K562 (cell line): ENCODE measurements around the gene VIM. TPM values are rescaled to one million over a fixed set of nuclear protein-coding genes. Genes with fewer than 3 reads are reported as not detected.
A peak's percentile ranks its signal among the peaks of the same experiment; 100 is the strongest.

Experiments
- BRF1 ChIP-seq: IDR thresholded peaks from 3 replicates; pipeline ENCODE4 v1.6.1; 2011; ENCODE audit warnings: borderline replicate concordance, mild to moderate bottlenecking; ENCODE audit not compliant: insufficient read length; ENCODE audit errors: extremely low read depth
- CREB1 ChIP-seq, 2 experiments: sonication (generic) in 1 of 2; formaldehyde crosslinking in 1 of 2; IDR thresholded peaks; 2 replicates each; pipeline versions ENCODE4 v1.6.1 to v1.8.0; 2012 to 2022; ENCODE audit warnings: inconsistent platforms in 1 of 2, mild to moderate bottlenecking in 1 of 2, missing genetic modification reagents in 1 of 2, moderate library complexity in 1 of 2
- CTCFL ChIP-seq: IDR thresholded peaks from 2 replicates; pipeline ENCODE4 v1.6.1; 2011; ENCODE audit warnings: borderline replicate concordance, low read depth, mild to moderate bottlenecking, moderate library complexity, low read length; ENCODE audit not compliant: insufficient read depth, poor library complexity, severe bottlenecking
- FOXO4 ChIP-seq: fragments of 450-650 bp; formaldehyde crosslinking; IDR thresholded peaks from 2 replicates; pipeline ENCODE4 v1.4.0; 2020; ENCODE audit warnings: mild to moderate bottlenecking, moderate library complexity
- HNRNPUL1 ChIP-seq: fragments of 200-400 bp; formaldehyde crosslinking; IDR thresholded peaks from 2 replicates; pipeline ENCODE4 v1.6.1; 2017; ENCODE audit warnings: low read length
- HOXB6 ChIP-seq: fragments of 250-450 bp; sonication (Bioruptor Pico); IDR thresholded peaks from 2 replicates; pipeline ENCODE4 v1.5.1; 2022; ENCODE audit warnings: mild to moderate bottlenecking, borderline replicate concordance
- JUN ChIP-seq, 2 experiments: sonication (generic) in 1 of 2; formaldehyde crosslinking in 1 of 2; IDR thresholded peaks; 2 replicates each; pipeline versions ENCODE4 v1.6.1 to v1.8.0; 2012 to 2022; ENCODE audit warnings: borderline replicate concordance in 2 of 2, mild to moderate bottlenecking in 2 of 2, improper control_type of control experiment in 1 of 2, low read depth in 1 of 2, low read length in 1 of 2, missing genetic modification reagents in 1 of 2
- MAX ChIP-seq: sonication (generic); formaldehyde crosslinking; IDR thresholded peaks from 2 replicates; pipeline ENCODE4 v1.9.0; 2022; ENCODE audit warnings: mild to moderate bottlenecking, missing genetic modification reagents
- MCM3 ChIP-seq: fragments of 450-650 bp; IDR thresholded peaks from 2 replicates; pipeline ENCODE4 v1.6.1; 2016
- MEF2D ChIP-seq: conservative IDR thresholded peaks from 2 replicates; pipeline ENCODE4 v1.6.1; 2016; ENCODE audit warnings: low read depth, missing genetic modification characterization, missing compliant biosample characterization
- NCOA1 ChIP-seq: fragments of 450-650 bp; IDR thresholded peaks from 2 replicates; pipeline ENCODE4 v1.6.1; 2016; ENCODE audit warnings: low read depth
- NRF1 ChIP-seq, 2 experiments: fragments of 450-650 bp; IDR thresholded peaks in 1 of 2; conservative IDR thresholded peaks in 1 of 2; 2 replicates each; pipeline ENCODE4 v1.6.1; 2014; ENCODE audit warnings: mild to moderate bottlenecking in 2 of 2
- PHF8 ChIP-seq: fragments of 200-600 bp; sonication (generic); IDR thresholded peaks from 2 replicates; pipeline ENCODE4 v1.6.1; 2012; ENCODE audit warnings: mixed run types, mild to moderate bottlenecking, inconsistent platforms, low read length, moderate library complexity, borderline replicate concordance
- PKNOX1 ChIP-seq: fragments of 450-650 bp; IDR thresholded peaks from 2 replicates; pipeline ENCODE4 v1.6.1; 2016
- POLR2B ChIP-seq: fragments of 450-650 bp; IDR thresholded peaks from 2 replicates; pipeline ENCODE4 v1.6.1; 2018; ENCODE audit warnings: low read depth; ENCODE audit not compliant: partially characterized antibody
- SIRT6 ChIP-seq: IDR thresholded peaks from one replicate; pipeline ENCODE4 v1.6.1; 2012; ENCODE audit warnings: low read depth, mild to moderate bottlenecking, control low read depth, inconsistent platforms, low read length, moderate library complexity
- SNAPC5 ChIP-seq: fragments of 250-450 bp; sonication (Bioruptor Pico); IDR thresholded peaks from 2 replicates; pipeline ENCODE4 v1.8.0; 2021; ENCODE audit warnings: moderate library complexity, mild to moderate bottlenecking, inconsistent platforms
- SRSF3 ChIP-seq: fragments of 200-400 bp; formaldehyde crosslinking; IDR thresholded peaks from 2 replicates; pipeline ENCODE4 v1.6.1; 2016; ENCODE audit warnings: mild to moderate bottlenecking, low read length, moderate library complexity; ENCODE audit not compliant: insufficient read depth
- TRIM28 ChIP-seq: fragments of 450-650 bp; IDR thresholded peaks from 2 replicates; pipeline ENCODE4 v1.6.1; 2017
- XRCC4 ChIP-seq: IDR thresholded peaks from one replicate; pipeline ENCODE4 v1.6.1; 2011; ENCODE audit not compliant: insufficient read depth, insufficient read length; ENCODE audit errors: extremely low read depth
- ZBTB17 ChIP-seq: fragments of 450-650 bp; formaldehyde crosslinking; IDR thresholded peaks from 2 replicates; pipeline ENCODE4 v1.4.0; 2020; ENCODE audit warnings: mild to moderate bottlenecking
- ZNF121 ChIP-seq: sonication (generic); formaldehyde crosslinking; conservative IDR thresholded peaks from 2 replicates; pipeline ENCODE4 v1.8.0; 2022; ENCODE audit warnings: missing genetic modification reagents
- ZNF282 ChIP-seq: sonication (generic); formaldehyde crosslinking; IDR thresholded peaks from 2 replicates; pipeline ENCODE4 v1.8.1; 2023; ENCODE audit warnings: missing genetic modification reagents
- polyA plus RNA-seq, 8 experiments: library from polyadenylated mRNA; depleted of rRNA in 4 of 8; stranded (reverse) in 5 of 8; unstranded in 3 of 8; fragments of >200 nt; fragmentation: Nextera tagmentation in 2 of 8; fragmentation: Illumina TruSeq in 1 of 8; extraction: Ambion mirVana in 2 of 8; extraction: Trizol in 1 of 8; gene quantifications; 2 replicates each; pipeline versions ENCODE4 v1.2.1 to v1.2.3, GENCODE V29; 2011 to 2014; ENCODE audit warnings: inconsistent platforms in 1 of 8, missing spikeins in 1 of 8
- total RNA-seq, 7 experiments: library from RNA; depleted of rRNA in 6 of 7; stranded (reverse); fragments of >200 nt in 6 of 7; fragmentation: Illumina TruSeq in 2 of 7; extraction: Trizol in 2 of 7; gene quantifications; 2 replicates each; pipeline versions ENCODE4 v1.2.1 to v1.2.3, GENCODE V29; 2011 to 2021; ENCODE audit warnings: low replicate concordance in 1 of 7

Gene VIM
- total and polyA plus RNA-seq, 9 of the 15 experiments (the other 6 are each of a cell fraction or from before 2014, with no cell fraction given): 86.0 to 621 (median 383) TPM

GRCh38 chr10:17229016-17229716 lies 1.1 kb downstream of the VIM start (continued):
- TF ChIP-seq SRSF3 (no peak), ZNF282 (CRISPR knock-in tag) (peak; percentile 96), CREB1 (IDR thresholded peaks at IDR 0.05) (no peak), CREB1 (CRISPR knock-in tag; IDR thresholded peaks at IDR 0.05) (0 out of 2 replicates have a peak, but pooled peaks have one; percentile 35), PHF8 (peak; percentile 60; the same call in 1 of the 2 replicates), NCOA1 (no peak), JUN (IDR thresholded peaks at IDR 0.05; ENCODE audit: borderline replicate concordance, low read depth, low read length) (no peak), JUN (CRISPR knock-in tag; IDR thresholded peaks at IDR 0.05; ENCODE audit: borderline replicate concordance) (no peak), MAX (peak; percentile 94), POLR2B (peak; percentile 86), SNAPC5 (no peak), CTCFL (no peak), NRF1 (conservative IDR thresholded peaks at IDR 0.05 in 1 of 2, IDR thresholded peaks at IDR 0.05 in 1 of 2) (peak in 1 of 2 experiments; percentile 53; a peak in 2 of 4 replicates), HOXB6 (CRISPR knock-in tag) (no peak), TRIM28 (no peak), ZNF121 (CRISPR knock-in tag) (no peak), HNRNPUL1 (no peak), XRCC4 (no peak), MEF2D (tag) (no peak), MCM3 (no peak), BRF1 (no peak), ZBTB17 (CRISPR knock-in tag) (no peak), PKNOX1 (no peak), FOXO4 (CRISPR knock-in tag) (no peak), SIRT6 (no peak)
